CD4-positive, CD25-positive, alpha-beta regulatory T cell (primary cell): ENCODE data around the gene AP2A1. TPM values are rescaled to one million over a fixed set of nuclear protein-coding genes. Genes with fewer than 3 reads are reported as not detected.

Source experiments
- ATAC-seq, 2 donors: fragments of 150-1000 bp; cut with Tn5 transposase; one replicate each; pipeline ENCODE4 v1.10.0; 2021; ENCODE audit warnings: low read depth in 2 of 2, moderate number of reproducible peaks in 2 of 2, moderate library complexity in 1 of 2
- DNase-seq, 3 donors: peaks; one replicate each; pipeline versions ENCODE4 v3.0.0 to v3.0.0-alpha.2; 2012 to 2022; ENCODE audit warnings: mixed read lengths in 1 of 3
- H3K27ac ChIP-seq: one replicate; pipeline ENCODE4 v1.7.0; 2013; ENCODE audit warnings: mild to moderate bottlenecking, low read length; ENCODE audit not compliant: insufficient read depth, poor library complexity, severe bottlenecking
- H3K27me3 ChIP-seq: one replicate; pipeline ENCODE4 v1.7.0; 2013; ENCODE audit warnings: low read length; ENCODE audit not compliant: control insufficient read depth, insufficient read depth
- H3K36me3 ChIP-seq: one replicate; pipeline ENCODE4 v1.7.0; 2013; ENCODE audit warnings: mild to moderate bottlenecking, low read length, moderate library complexity; ENCODE audit not compliant: control insufficient read depth, insufficient read depth
- H3K4me1 ChIP-seq: 2 replicates; pipeline ENCODE4 v1.7.0; 2013; ENCODE audit warnings: mild to moderate bottlenecking, low read length; ENCODE audit not compliant: insufficient read depth, control insufficient read depth, poor library complexity, severe bottlenecking
- H3K4me3 ChIP-seq: one replicate; pipeline ENCODE4 v1.7.0; 2013; ENCODE audit warnings: low read depth, mild to moderate bottlenecking, low read length, moderate library complexity
- H3K9me3 ChIP-seq, 2 experiments: 1 replicate in 1 of 2; 2 replicates in 1 of 2; pipeline ENCODE4 v1.7.0; 2013; ENCODE audit warnings: low read length in 2 of 2, mild to moderate bottlenecking in 1 of 2, moderate library complexity in 1 of 2; ENCODE audit not compliant: control insufficient read depth in 2 of 2
- H3K27ac Mint-ChIP-seq, 3 donors: one replicate each; pipeline ENCODE4 v1.8.0; 2020 to 2022; ENCODE audit warnings: mild to moderate bottlenecking in 3 of 3, mixed read lengths in 3 of 3, moderate library complexity in 2 of 3
- H3K27me3 Mint-ChIP-seq: one replicate; pipeline ENCODE4 v1.8.0; 2022; ENCODE audit warnings: mild to moderate bottlenecking, mixed read lengths
- H3K36me3 Mint-ChIP-seq: one replicate; pipeline ENCODE4 v1.8.0; 2020; ENCODE audit warnings: mixed read lengths
- H3K4me1 Mint-ChIP-seq, 4 donors: one replicate each; pipeline ENCODE4 v1.8.0; 2020 to 2022; ENCODE audit warnings: mixed read lengths in 4 of 4, mild to moderate bottlenecking in 1 of 4
- H3K4me3 Mint-ChIP-seq, 4 donors: one replicate each; pipeline ENCODE4 v1.8.0; 2020 to 2022; ENCODE audit warnings: mild to moderate bottlenecking in 4 of 4, mixed read lengths in 4 of 4, moderate library complexity in 3 of 4
- H3K9me3 Mint-ChIP-seq, 7 donors: one replicate each; pipeline ENCODE4 v1.8.0; 2020 to 2022; ENCODE audit warnings: mixed read lengths in 7 of 7, mild to moderate bottlenecking in 3 of 7, moderate library complexity in 2 of 7
- polyA plus RNA-seq, 4 donors: library from polyadenylated mRNA; unstranded; fragments of 300-500 nt; fragmentation: Illumina TruSeq; gene quantifications; one replicate each; pipeline ENCODE4 v1.2.3, GENCODE V29; 2021
- total RNA-seq: library from RNA; stranded (reverse); gene quantifications from one replicate; pipeline ENCODE4 v1.2.3, GENCODE V29; 2022

AP2A1 gene
- total and polyA plus RNA-seq, 5 donors from 2014 or later: 5.2 to 49.5 (median 6.0) TPM

GRCh38 chr19:49855676-49856573 lies 89.1 kb downstream of the AP2A1 start:
- Mint-ChIP-seq H3K27me3 (no peaks in the 10 kb centered on the region), H3K9me3 (no peaks in the 10 kb centered on the region), H3K4me3 (peak overlapping the region in 1 of 4 donors; percentile 49), H3K27ac (peak overlapping the region in 1 of 3 donors; percentile 48), H3K36me3 (no peaks in the 10 kb centered on the region), H3K4me1 (peaks cover 0 to 19% (median 11%) of the 10 kb centered on the region in 4 donors)
- H3K27me3 ChIP-seq: peaks cover 2% of the 10 kb centered on the region
- ATAC-seq: no peak
- DNase-seq: no peak
- H3K4me3 ChIP-seq: no peak overlapping the region
- H3K27ac ChIP-seq: no peak overlapping the region
- H3K4me1 ChIP-seq: peaks cover 13% of the 10 kb centered on the region
- H3K9me3 ChIP-seq: no peaks in the 10 kb centered on the region
- H3K36me3 ChIP-seq: peaks cover 17% of the 10 kb centered on the region

GRCh38 chr19:49856574-49857021 lies 89.8 kb downstream of the AP2A1 start:
- Histone ChIP-seq H3K4me3 (no peak overlapping the region), H3K36me3 (peaks cover 19% of the 10 kb centered on the region), H3K27me3 (peaks cover 2% of the 10 kb centered on the region), H3K9me3 (no peaks in the 10 kb centered on the region), H3K4me1 (peaks cover 13% of the 10 kb centered on the region), H3K27ac (no peak overlapping the region)
- H3K9me3 Mint-ChIP-seq: peaks cover 0 to 1% (median 0%) of the 10 kb centered on the region in 7 donors
- no peak for ATAC-seq
- no peak overlapping the region for H3K27ac Mint-ChIP-seq
- no peak for DNase-seq
- H3K4me1 Mint-ChIP-seq: peaks cover 0 to 19% (median 11%) of the 10 kb centered on the region in 4 donors
- no peaks in the 10 kb centered on the region for H3K27me3 Mint-ChIP-seq
- no peaks in the 10 kb centered on the region for H3K36me3 Mint-ChIP-seq
- no peak overlapping the region for H3K4me3 Mint-ChIP-seq

Other genes with a start within 250 kb of the AP2A1 start
- gene RCN3, start 239.0 kb upstream of the AP2A1 start, total RNA-seq: 3.6 TPM
- 1 to 10 TPM; 1.5 to 5.5 (median 2.5) TPM for gene RCN3, start 239.0 kb upstream of the AP2A1 start, polyA plus RNA-seq
- gene NOSIP, start 186.4 kb upstream of the AP2A1 start, total RNA-seq: 124 TPM
- 100 to 1,000 TPM; 262 to 385 (median 285) TPM for gene NOSIP, start 186.4 kb upstream of the AP2A1 start, polyA plus RNA-seq
- 0.84 TPM for gene PRRG2, start 185.7 kb upstream of the AP2A1 start, total RNA-seq
- not detected for gene PRRG2, start 185.7 kb upstream of the AP2A1 start, polyA plus RNA-seq
- gene PRR12, start 175.8 kb upstream of the AP2A1 start, total RNA-seq: 50.2 TPM
- under 1 TPM; 0.05 to 0.18 (median 0.16) TPM for gene PRR12, start 175.8 kb upstream of the AP2A1 start, polyA plus RNA-seq
- 4.6 TPM for gene RRAS, start 126.9 kb upstream of the AP2A1 start, total RNA-seq
- gene RRAS, start 126.9 kb upstream of the AP2A1 start, polyA plus RNA-seq: 10 to 100 TPM; 17.7 to 22.1 (median 19.8) TPM
- gene SCAF1, start 124.8 kb upstream of the AP2A1 start, total RNA-seq: 47.4 TPM
- under 1 TPM in 3 of 4 donors, not detected in 1; 0.53 to 0.88 (median 0.75) TPM for gene SCAF1, start 124.8 kb upstream of the AP2A1 start, polyA plus RNA-seq
- 235 TPM for gene IRF3, start 101.1 kb upstream of the AP2A1 start, total RNA-seq
- gene IRF3, start 101.1 kb upstream of the AP2A1 start, polyA plus RNA-seq: 100 to 1,000 TPM in 1 of 4 donors, 10 to 100 TPM in 3; 76.4 to 104 (median 95.9) TPM
- 13.6 TPM for gene BCL2L12, start 101.1 kb upstream of the AP2A1 start, total RNA-seq
- 10 to 100 TPM; 13.6 to 15.3 (median 15.1) TPM for gene BCL2L12, start 101.1 kb upstream of the AP2A1 start, polyA plus RNA-seq
- gene PRMT1, start 89.7 kb upstream of the AP2A1 start, total RNA-seq: 59.2 TPM
- 100 to 1,000 TPM; 101 to 118 (median 105) TPM for gene PRMT1, start 89.7 kb upstream of the AP2A1 start, polyA plus RNA-seq
- 1.7 TPM for gene ADM5, start 77.4 kb upstream of the AP2A1 start, total RNA-seq
- gene ADM5, start 77.4 kb upstream of the AP2A1 start, polyA plus RNA-seq: under 1 TPM in 2 of 4 donors, not detected in 2; 0.10 to 0.34 TPM
- gene CPT1C, start 75.9 kb upstream of the AP2A1 start, total RNA-seq: 0.47 TPM
- gene CPT1C, start 75.9 kb upstream of the AP2A1 start, polyA plus RNA-seq: under 1 TPM in 3 of 4 donors, not detected in 1; 0.41 to 0.84 (median 0.73) TPM
- gene TSKS, start 3.7 kb upstream of the AP2A1 start, total RNA-seq: not detected
- under 1 TPM; 0.41 to 0.77 (median 0.45) TPM for gene TSKS, start 3.7 kb upstream of the AP2A1 start, polyA plus RNA-seq
- 15.8 TPM for gene FUZ, start 46.3 kb downstream of the AP2A1 start, total RNA-seq
- 1 to 10 TPM; 4.0 to 8.4 (median 4.9) TPM for gene FUZ, start 46.3 kb downstream of the AP2A1 start, polyA plus RNA-seq
- 67.9 TPM for gene MED25, start 51.3 kb downstream of the AP2A1 start, total RNA-seq
- 10 to 100 TPM; 12.7 to 23.6 (median 19.9) TPM for gene MED25, start 51.3 kb downstream of the AP2A1 start, polyA plus RNA-seq
- 116 TPM for gene PTOV1, start 84.2 kb downstream of the AP2A1 start, total RNA-seq
- gene PTOV1, start 84.2 kb downstream of the AP2A1 start, polyA plus RNA-seq: 10 to 100 TPM; 26.8 to 45.6 (median 34.2) TPM
- 149 TPM for gene PNKP, start 100.6 kb downstream of the AP2A1 start, total RNA-seq
- 10 to 100 TPM; 26.2 to 33.5 (median 28.2) TPM for gene PNKP, start 100.6 kb downstream of the AP2A1 start, polyA plus RNA-seq
- gene AKT1S1, start 110.4 kb downstream of the AP2A1 start, total RNA-seq: 12.9 TPM
- 1 to 10 TPM; 3.0 to 4.2 (median 3.8) TPM for gene AKT1S1, start 110.4 kb downstream of the AP2A1 start, polyA plus RNA-seq
- gene TBC1D17, start 110.7 kb downstream of the AP2A1 start, total RNA-seq: 48.1 TPM
- 1 to 10 TPM; 8.8 to 9.7 (median 9.1) TPM for gene TBC1D17, start 110.7 kb downstream of the AP2A1 start, polyA plus RNA-seq
- gene IL4I1, start 129.9 kb downstream of the AP2A1 start, total RNA-seq: 3.7 TPM
- under 1 TPM; 0.20 to 0.85 (median 0.30) TPM for gene IL4I1, start 129.9 kb downstream of the AP2A1 start, polyA plus RNA-seq
- gene ATF5, start 162.2 kb downstream of the AP2A1 start, total RNA-seq: 19.7 TPM
- 1 to 10 TPM in 2 of 4 donors, under 1 TPM in 2; 0.60 to 1.5 (median 1.1) TPM for gene ATF5, start 162.2 kb downstream of the AP2A1 start, polyA plus RNA-seq
- 43.1 TPM for gene NUP62, start 162.5 kb downstream of the AP2A1 start, total RNA-seq
- 10 to 100 TPM; 40.2 to 47.2 (median 41.3) TPM for gene NUP62, start 162.5 kb downstream of the AP2A1 start, polyA plus RNA-seq
- gene SIGLEC11, start 194.2 kb downstream of the AP2A1 start, total RNA-seq: not detected
- gene SIGLEC11, start 194.2 kb downstream of the AP2A1 start, polyA plus RNA-seq: not detected